GM21619 (cell line): Measurements from ENCODE around the gene PLEKHH1.
"Not testable (repeated sequence)": the region's sequence is repeated elsewhere in the genome, so short reads cannot be mapped to it uniquely, and the experiment has no call there.

Experiments used
- ATAC-seq: cut with Tn5 transposase; IDR thresholded peaks from one replicate; pipeline ENCODE4 v1.9.1; 2021; ENCODE audit not compliant: unreplicated experiment

Gene PLEKHH1

GRCh38 chr14:67529947-67530935 lies 2.8 kb upstream of the PLEKHH1 start:
- ATAC-seq: no peak

- no peak for ATAC-seq
Observed at GRCh38 chr14:67532606-67532997, 488 bp upstream of the PLEKHH1 start.

- ATAC-seq: no peak
Observed at GRCh38 chr14:67533754-67534085, 630 bp downstream of the PLEKHH1 start.

- no peak for ATAC-seq
Observed at GRCh38 chr14:67536087-67536486, 3.0 kb downstream of the PLEKHH1 start.

- no peak for ATAC-seq
Observed at GRCh38 chr14:67537736-67538135, 4.6 kb downstream of the PLEKHH1 start.

- ATAC-seq: no peak
Observed at GRCh38 chr14:67538501-67538900, 5.4 kb downstream of the PLEKHH1 start.

- no peak for ATAC-seq
Observed at GRCh38 chr14:67539116-67539515, 6.0 kb downstream of the PLEKHH1 start.

- ATAC-seq: no peak
Observed at GRCh38 chr14:67541448-67542387, 8.6 kb downstream of the PLEKHH1 start.

- ATAC-seq: not testable (repeated sequence)
Observed at GRCh38 chr14:67542620-67543019, 9.5 kb downstream of the PLEKHH1 start.

- ATAC-seq: no peak
Observed at GRCh38 chr14:67544590-67544989, 11.5 kb downstream of the PLEKHH1 start.

- ATAC-seq: no peak
Observed at GRCh38 chr14:67547224-67547780, 14.2 kb downstream of the PLEKHH1 start.

- no peak for ATAC-seq
Observed at GRCh38 chr14:67549734-67550133, 16.6 kb downstream of the PLEKHH1 start.

- ATAC-seq: no peak
Observed at GRCh38 chr14:67551123-67551522, 18.0 kb downstream of the PLEKHH1 start.

- ATAC-seq: no peak
Observed at GRCh38 chr14:67551940-67552339, 18.9 kb downstream of the PLEKHH1 start.

- no peak for ATAC-seq
Observed at GRCh38 chr14:67553547-67553946, 20.5 kb downstream of the PLEKHH1 start.

- no peak for ATAC-seq
Observed at GRCh38 chr14:67554341-67554740, 21.3 kb downstream of the PLEKHH1 start.

GRCh38 chr14:67555518-67556090 lies 22.5 kb downstream of the PLEKHH1 start:
- no peak for ATAC-seq

GRCh38 chr14:67556671-67557070 lies 23.6 kb downstream of the PLEKHH1 start:
- ATAC-seq: no peak

- ATAC-seq: no peak
Observed at GRCh38 chr14:67557118-67557517, 24.0 kb downstream of the PLEKHH1 start.

- no peak for ATAC-seq
Observed at GRCh38 chr14:67557656-67558055, 24.6 kb downstream of the PLEKHH1 start.

GRCh38 chr14:67559639-67560038 lies 26.5 kb downstream of the PLEKHH1 start:
- no peak for ATAC-seq
